ENCODE results near the gene TRIM15.
"Not testable (repeated sequence)": the region's sequence is repeated elsewhere in the genome, so short reads cannot be mapped to it uniquely, and the experiment has no call there.

The TRIM15 gene

GRCh38 chr6:30221395-30221794 is 58.0 kb downstream of the TRIM15 start:
- ChIA-PET CTCF (interaction anchor here (0.7 to 3.2 kb wide), 3 partner anchors 10 to 176 kb away, joined by 3 to 16 read pairs (median 9); no protein-coding TSS in a partner anchor), POLR2A (interaction anchor here (1.0 kb wide), 1 partner anchor 9 kb away, joined by 4 read pairs; the partner anchor contains the start of gene TRIM26)
- H3K36me3 ChIP-seq (ENCODE audit: control insufficient read depth in 2 of 2, insufficient read depth in 1 of 2, low read length in 2 of 2); H3K4me1 ChIP-seq (ENCODE audit: control insufficient read depth, insufficient read depth, low read length); H3K27ac ChIP-seq (ENCODE audit: extremely low read depth, low read depth, low read length); H3K4me3 ChIP-seq (ENCODE audit: low read depth, low read length); H3K9me3 ChIP-seq (ENCODE audit: control insufficient read depth, insufficient read depth, low read depth, low read length): not testable (repeated sequence)

GRCh38 chr6:30221956-30222355 is 58.6 kb downstream of the TRIM15 start:
- H3K27ac ChIP-seq (ENCODE audit: extremely low read depth, low read depth, low read length); H3K4me1 ChIP-seq (ENCODE audit: control insufficient read depth, insufficient read depth, low read length); H3K9me3 ChIP-seq (ENCODE audit: control insufficient read depth, insufficient read depth, low read depth, low read length); POLR2A ChIA-PET; H3K4me3 ChIP-seq (ENCODE audit: low read depth, low read length); H3K36me3 ChIP-seq (ENCODE audit: control insufficient read depth in 2 of 2, insufficient read depth in 1 of 2, low read length in 2 of 2): not testable (repeated sequence)
- CTCF ChIA-PET, result interaction anchor here (0.7 to 1.2 kb wide), 3 partner anchors 120 to 232 kb away, joined by 3 to 5 read pairs (median 5); no protein-coding TSS in a partner anchor

Measured in HEK293 (cell line).